ENCODE data around the gene HOXA1. TPM values are rescaled to one million over a fixed set of nuclear protein-coding genes. Genes with fewer than 3 reads are reported as not detected.

HOXA1 gene
- total and polyA plus RNA-seq, 2 experiments from 2014 or later = 0.07 to 0.42 TPM

- Histone ChIP-seq H3K36me3 (no peaks in the 10 kb centered on the region), H3K27me3 (peaks cover 100% of the 10 kb centered on the region), H3K27ac (no peak overlapping the region), H3K9me3 (ENCODE audit: low read depth) (no peaks in the 10 kb centered on the region), H3K4me3 (no peak overlapping the region), H3K4me1 (ENCODE audit: low read depth) (peaks cover 12% of the 10 kb centered on the region)
- no peak for DNase-seq (ENCODE audit: low read depth in 1 of 2, low spot score in 1 of 2)
- TF ChIP-seq CTCF (IDR thresholded peaks at IDR 0.05; ENCODE audit: low read depth, low read length) = no peak
These were observed 11.1 kb upstream of the HOXA1 start for GRCh38 chr7:27106901-27107240.

DNA sequence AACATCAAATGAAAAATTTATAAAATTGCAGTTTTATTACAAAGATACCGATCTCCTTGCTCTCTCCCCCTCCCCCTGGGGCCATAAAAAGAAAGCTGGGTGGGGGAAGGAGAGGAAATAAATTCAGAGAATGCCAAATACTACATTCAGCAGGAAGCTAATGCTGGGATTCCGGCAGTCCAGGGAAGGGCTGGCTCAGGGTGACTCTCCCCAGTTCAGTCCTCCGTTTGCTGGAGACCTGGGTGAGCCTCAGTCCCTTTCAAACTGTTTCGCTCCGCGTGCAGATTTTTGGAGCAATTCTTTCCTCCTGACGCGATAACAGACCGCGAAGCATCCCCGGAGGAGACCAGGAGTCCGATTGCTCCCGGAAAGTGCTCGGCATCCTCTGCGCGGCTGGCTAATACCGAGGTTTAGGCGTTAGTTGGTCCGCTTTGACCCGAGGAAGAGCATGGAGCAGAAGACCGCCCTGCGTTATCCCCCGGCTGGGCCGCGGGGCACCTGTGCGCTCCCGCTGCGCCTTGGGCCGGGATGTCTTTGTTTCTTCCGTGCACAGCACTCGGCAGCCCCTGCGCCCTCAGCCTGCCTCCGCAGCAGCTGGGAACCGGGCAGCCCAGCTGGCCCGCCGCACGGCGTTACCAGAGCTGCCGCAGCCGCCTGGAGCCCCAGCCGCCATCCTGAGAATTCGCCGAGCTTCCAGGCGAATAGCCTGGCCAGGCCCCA is 10.5 kb upstream of the HOXA1 start:
- Histone ChIP-seq H3K4me3 (no peak overlapping the region), H3K9me3 (ENCODE audit: low read depth) (no peaks in the 10 kb centered on the region), H3K4me1 (ENCODE audit: low read depth) (peaks cover 12% of the 10 kb centered on the region), H3K27me3 (peaks cover 100% of the 10 kb centered on the region), H3K27ac (no peak overlapping the region), H3K36me3 (no peaks in the 10 kb centered on the region)
- peak in 1 of 2 donors; percentile 47 for DNase-seq (ENCODE audit: low read depth in 1 of 2, low spot score in 1 of 2)
- TF ChIP-seq CTCF (IDR thresholded peaks at IDR 0.05; ENCODE audit: low read depth, low read length) = no peak

- Histone ChIP-seq H3K4me1 (ENCODE audit: low read depth) (peaks cover 9% of the 10 kb centered on the region), H3K4me3 (no peak overlapping the region), H3K9me3 (ENCODE audit: low read depth) (no peaks in the 10 kb centered on the region), H3K36me3 (no peaks in the 10 kb centered on the region), H3K27me3 (peaks cover 100% of the 10 kb centered on the region), H3K27ac (no peak overlapping the region)
- no peak for DNase-seq (ENCODE audit: low read depth in 1 of 2, low spot score in 1 of 2)
- no peak for TF ChIP-seq CTCF (IDR thresholded peaks at IDR 0.05; ENCODE audit: low read depth, low read length)
These were observed 9.7 kb upstream of the HOXA1 start for GRCh38 chr7:27105301-27106031.

DNA sequence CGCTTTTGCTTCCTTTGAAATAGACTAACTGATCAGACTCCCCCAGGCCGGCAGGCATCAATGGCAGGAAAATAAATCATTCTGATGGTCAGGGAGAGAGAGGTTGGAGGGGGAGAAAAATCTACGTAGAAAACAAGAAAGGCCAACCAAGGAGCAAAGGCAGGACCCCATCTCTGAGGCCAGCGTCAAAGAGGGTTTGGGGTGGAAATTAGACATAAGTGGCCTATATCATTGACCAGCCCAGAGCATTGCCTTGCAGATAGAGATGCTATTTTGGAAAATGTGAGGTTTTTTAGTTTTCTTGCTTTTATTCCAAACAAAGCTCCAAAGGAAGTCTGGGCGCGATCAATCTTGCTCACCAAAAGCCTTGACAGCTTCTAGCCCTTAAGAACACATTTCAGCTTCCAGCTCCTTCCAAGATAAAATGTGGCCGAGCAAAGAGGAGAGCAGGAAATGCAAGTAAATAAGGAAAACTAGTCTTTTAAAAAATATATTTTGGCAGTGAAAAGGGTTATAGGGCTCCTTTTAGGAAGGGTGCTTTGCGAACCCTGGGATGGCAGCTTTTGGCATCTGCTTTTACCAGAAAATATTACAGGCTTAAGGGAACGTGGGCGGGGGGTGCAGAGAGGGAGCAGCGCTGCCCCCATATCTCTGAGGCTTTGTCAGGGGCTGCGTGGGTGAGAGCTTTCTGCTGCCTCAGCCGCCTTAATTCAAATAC is 8.7 kb upstream of the HOXA1 start:
- no peak overlapping the region for H3K4me3 ChIP-seq
- no peak for TF ChIP-seq CTCF (IDR thresholded peaks at IDR 0.05; ENCODE audit: low read depth, low read length)

GRCh38 chr7:27103489-27104226 is 7.9 kb upstream of the HOXA1 start:
- no peaks in the 10 kb centered on the region for H3K36me3 ChIP-seq
- no peak overlapping the region for H3K27ac ChIP-seq
- no peak for DNase-seq (ENCODE audit: low read depth in 1 of 2, low spot score in 1 of 2)
- no peak overlapping the region for H3K4me3 ChIP-seq
- peaks cover 100% of the 10 kb centered on the region for H3K27me3 ChIP-seq
- peaks cover 9% of the 10 kb centered on the region for H3K4me1 ChIP-seq (ENCODE audit: low read depth)
- TF ChIP-seq CTCF (IDR thresholded peaks at IDR 0.05; ENCODE audit: low read depth, low read length) = no peak
- H3K9me3 ChIP-seq (ENCODE audit: low read depth) = no peaks in the 10 kb centered on the region

More for the DNA sequence above, 8.7 kb upstream of the HOXA1 start:
- Histone ChIP-seq H3K27me3 (peaks cover 100% of the 10 kb centered on the region), H3K4me1 (ENCODE audit: low read depth) (peaks cover 9% of the 10 kb centered on the region), H3K9me3 (ENCODE audit: low read depth) (no peaks in the 10 kb centered on the region), H3K36me3 (no peaks in the 10 kb centered on the region), H3K27ac (no peak overlapping the region)
- no peak for DNase-seq (ENCODE audit: low read depth in 1 of 2, low spot score in 1 of 2)

Data from cardiac muscle cell (in vitro differentiated cells and primary cell).